CD4-positive, alpha-beta T cell treated with Interleukin-15 for 4 hours (primary cell): ENCODE data around the gene POSTN.

ENCODE experiments used
- DNase-seq: peaks from one replicate; pipeline ENCODE4 v3.0.0-alpha.2; 2020; ENCODE audit warnings: low spot score

POSTN gene

DNA sequence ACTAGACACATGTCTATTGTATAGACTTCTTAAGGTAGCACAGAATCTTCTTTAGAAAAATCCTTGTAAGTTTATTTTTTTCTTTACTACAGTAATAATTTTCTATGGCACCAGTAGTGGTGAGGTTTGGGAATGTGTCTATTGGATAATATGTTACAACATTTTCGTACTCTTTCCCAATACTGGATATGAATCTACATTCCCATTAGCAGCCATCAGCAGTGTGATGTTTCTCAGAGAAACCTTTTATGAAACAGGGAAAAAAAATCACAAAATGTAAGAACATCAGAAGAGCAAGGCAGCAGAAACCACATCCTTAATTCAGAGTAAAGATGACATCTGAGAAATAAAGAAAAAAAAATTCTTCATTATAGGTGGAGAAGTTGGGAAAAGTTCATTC is 83.3 kb downstream of the POSTN start:
- no peak for DNase-seq
